Measurements from ENCODE around the gene LGALS4.

DNA sequence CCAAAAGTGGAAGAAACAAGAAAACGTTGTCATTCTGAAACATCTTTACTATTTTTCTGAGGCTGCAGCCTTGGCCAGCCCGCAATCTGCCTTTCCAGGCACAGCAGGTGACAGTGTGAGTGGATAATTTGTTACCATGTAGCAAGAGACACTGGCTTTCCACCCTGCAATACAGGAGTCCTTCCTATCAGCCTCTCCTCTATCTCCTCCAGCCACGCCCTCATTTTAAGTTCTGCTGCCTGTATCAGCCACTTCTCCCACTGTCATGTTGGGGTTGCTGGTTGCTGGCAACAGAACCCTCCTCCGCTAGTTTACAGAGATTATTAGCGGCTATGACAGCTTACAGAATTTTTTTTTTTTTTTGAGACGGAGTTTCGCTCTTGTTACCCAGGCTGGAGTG is 31.7 kb downstream of the LGALS4 start:
- TF ChIP-seq POLR2A (IDR thresholded peaks at IDR 0.05; ENCODE audit: low read length) (no peak), GATA1 (IDR thresholded peaks at IDR 0.05; ENCODE audit: low read depth, low read length) (no peak)
